Glomerular visceral epithelial cell (primary cell): ENCODE measurements around the gene GAMT.
"Not testable (repeated sequence)": the region's sequence is repeated elsewhere in the genome, so short reads cannot be mapped to it uniquely, and the experiment has no call there.

ENCODE experiments used
- DNase-seq: peaks from one replicate; pipeline ENCODE4 v3.0.0-alpha.2; 2016; ENCODE audit errors: extremely low spot score

GAMT gene

GRCh38 chr19:1433119-1434039, 32.0 kb upstream of the GAMT start:
- DNase-seq = no peak

- DNase-seq = no peak
These were observed 31.2 kb upstream of the GAMT start for GRCh38 chr19:1432507-1432887.

- no peak for DNase-seq
These were observed 30.6 kb upstream of the GAMT start for GRCh38 chr19:1431759-1432506.

GRCh38 chr19:1430246-1430645, 28.9 kb upstream of the GAMT start:
- DNase-seq = no peak

GRCh38 chr19:1429750-1430149, 28.4 kb upstream of the GAMT start:
- no peak for DNase-seq

GRCh38 chr19:1428738-1429391, 27.5 kb upstream of the GAMT start:
- no peak for DNase-seq

GRCh38 chr19:1427221-1427920, 26.0 kb upstream of the GAMT start:
- no peak for DNase-seq

GRCh38 chr19:1426736-1427135, 25.4 kb upstream of the GAMT start:
- no peak for DNase-seq

GRCh38 chr19:1425902-1426301, 24.6 kb upstream of the GAMT start:
- DNase-seq = no peak

GRCh38 chr19:1425102-1425837, 23.9 kb upstream of the GAMT start:
- no peak for DNase-seq

GRCh38 chr19:1424192-1424955, 23.0 kb upstream of the GAMT start:
- no peak for DNase-seq

GRCh38 chr19:1423436-1424191, 22.3 kb upstream of the GAMT start:
- no peak for DNase-seq

- DNase-seq = no peak
These were observed 21.6 kb upstream of the GAMT start for GRCh38 chr19:1422943-1423342.

- no peak for DNase-seq
These were observed 21.0 kb upstream of the GAMT start for GRCh38 chr19:1422360-1422759.

GRCh38 chr19:1421958-1422305, 20.6 kb upstream of the GAMT start:
- no peak for DNase-seq

GRCh38 chr19:1421218-1421957, 20.0 kb upstream of the GAMT start:
- DNase-seq = no peak

- DNase-seq = no peak
These were observed 19.2 kb upstream of the GAMT start for GRCh38 chr19:1420590-1420989.

- not testable (repeated sequence) for DNase-seq
These were observed 18.7 kb upstream of the GAMT start for GRCh38 chr19:1420085-1420484.
